Omental fat pad (tissue), 4 donors: ENCODE results near the gene LIF. TPM values are rescaled to one million over a fixed set of nuclear protein-coding genes. Genes with fewer than 3 reads are reported as not detected.

Source experiments
- ATAC-seq: fragments of 150-250 bp; one replicate; pipeline ENCODE4 v1.9.1; 2016; ENCODE audit warnings: mild to moderate bottlenecking, moderate library complexity; ENCODE audit not compliant: low FRiP score
- DNase-seq: peaks from one replicate; pipeline ENCODE4 v3.0.0-alpha.2; 2019; ENCODE audit warnings: low spot score
- CTCF ChIP-seq, 3 donors: fragments of 450-650 bp; IDR thresholded peaks; one replicate each; pipeline ENCODE4 v1.5.1; 2016 to 2017; ENCODE audit warnings: antibody characterized with exemption in 3 of 3, mild to moderate bottlenecking in 3 of 3, moderate library complexity in 2 of 3
- total RNA-seq, 4 donors: library from RNA; depleted of rRNA; stranded (reverse); fragments of >200 nt; gene quantifications; one replicate each; pipeline ENCODE4 v1.1.0, GENCODE V29; 2016

The LIF gene
- total RNA-seq, 4 donors from 2014 or later, result 1.3 to 74.7 (median 24.4) TPM

- DNase-seq, result peak; percentile 52
- ATAC-seq, result peak; percentile 88
- no peak for TF ChIP-seq CTCF (IDR thresholded peaks at IDR 0.05)
Observed at GRCh38 chr22:30212363-30212995, 34.1 kb downstream of the LIF start.

GRCh38 chr22:30211124-30211820, 35.3 kb downstream of the LIF start:
- DNase-seq (no peak), ATAC-seq (no peak)
- no peak for TF ChIP-seq CTCF (IDR thresholded peaks at IDR 0.05)

- no peak for ATAC-seq
- TF ChIP-seq CTCF (IDR thresholded peaks at IDR 0.05), result no peak
- no peak for DNase-seq
Observed at GRCh38 chr22:30210235-30210909, 36.2 kb downstream of the LIF start.

GRCh38 chr22:30209642-30210041, 36.9 kb downstream of the LIF start:
- no peak for ATAC-seq

GRCh38 chr22:30208631-30209603, 37.6 kb downstream of the LIF start:
- no peak for TF ChIP-seq CTCF (IDR thresholded peaks at IDR 0.05)
- DNase-seq (no peak), ATAC-seq (no peak)

More at GRCh38 chr22:30209642-30210041, 36.9 kb downstream of the LIF start:
- no peak for DNase-seq
- no peak for TF ChIP-seq CTCF (IDR thresholded peaks at IDR 0.05)

- ATAC-seq (peak; percentile 81), DNase-seq (peak; percentile 41)
- no peak for TF ChIP-seq CTCF (IDR thresholded peaks at IDR 0.05)
Observed at GRCh38 chr22:30206944-30207343, 39.6 kb downstream of the LIF start.
